HG03159 (cell line): ENCODE data around the gene PARVG.
"Not testable (repeated sequence)": the region's sequence is repeated elsewhere in the genome, so short reads cannot be mapped to it uniquely, and the experiment has no call there.

ENCODE experiments used
- ATAC-seq: cut with Tn5 transposase; IDR thresholded peaks from one replicate; pipeline ENCODE4 v1.9.1; 2021; ENCODE audit warnings: mild to moderate bottlenecking, moderate library complexity; ENCODE audit not compliant: unreplicated experiment

The PARVG gene

GRCh38 chr22:44211946-44212930 is 31.5 kb downstream of the PARVG start:
- no peak for ATAC-seq

GRCh38 chr22:44212936-44213335 is 32.2 kb downstream of the PARVG start:
- no peak for ATAC-seq

- no peak for ATAC-seq
Measured at GRCh38 chr22:44213489-44214043, 32.8 kb downstream of the PARVG start.

DNA sequence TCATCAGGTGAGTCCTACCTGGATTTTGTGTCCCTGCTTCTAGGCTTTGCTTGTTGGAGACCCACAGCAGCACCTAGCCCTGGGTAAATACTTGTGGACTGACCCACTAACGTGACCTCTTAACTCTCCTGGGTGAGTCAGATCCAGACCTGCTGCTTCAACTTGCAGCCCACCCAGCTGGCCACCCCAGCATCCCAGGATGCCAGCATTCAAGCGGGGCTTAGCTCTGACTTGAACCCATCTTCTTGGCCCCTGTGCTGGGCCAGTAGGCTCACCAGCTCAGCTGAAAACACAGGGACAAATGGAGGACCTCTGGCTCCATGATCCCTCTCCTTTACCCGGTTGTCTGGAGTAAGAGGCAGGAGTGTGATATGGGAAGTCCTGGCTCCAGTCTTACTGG is 33.5 kb downstream of the PARVG start:
- no peak for ATAC-seq

- no peak for ATAC-seq
Measured at GRCh38 chr22:44214764-44215163, 34.0 kb downstream of the PARVG start.

GRCh38 chr22:44215287-44215686 is 34.6 kb downstream of the PARVG start:
- no peak for ATAC-seq

GRCh38 chr22:44217346-44217745 is 36.6 kb downstream of the PARVG start:
- ATAC-seq = no peak

- no peak for ATAC-seq
Measured at GRCh38 chr22:44218071-44218470, 37.3 kb downstream of the PARVG start.

- no peak for ATAC-seq
Measured at GRCh38 chr22:44219101-44219870, 38.6 kb downstream of the PARVG start.

GRCh38 chr22:44220727-44221680 is 40.3 kb downstream of the PARVG start:
- ATAC-seq = no peak

GRCh38 chr22:44221710-44222475 is 41.2 kb downstream of the PARVG start:
- ATAC-seq = no peak

DNA sequence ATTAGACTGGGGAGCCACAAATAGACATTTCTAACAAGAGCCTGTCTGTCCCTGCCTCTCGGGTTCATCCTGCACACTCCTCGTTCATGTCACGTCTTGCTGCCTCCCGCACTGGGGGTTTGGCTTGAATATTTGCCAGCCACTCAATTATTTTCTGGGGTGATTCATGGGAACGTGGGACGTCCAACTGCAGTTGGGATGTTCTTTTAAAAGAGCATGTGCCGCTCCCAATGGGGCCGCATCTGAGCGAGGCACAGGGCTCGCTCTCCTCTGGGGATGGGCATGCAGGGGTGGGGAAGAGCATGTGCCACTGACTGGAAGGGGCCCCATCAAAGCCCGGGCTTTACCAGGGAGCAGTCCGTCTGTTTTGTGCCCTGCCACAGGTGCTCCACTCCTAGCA is 43.4 kb downstream of the PARVG start:
- no peak for ATAC-seq

- ATAC-seq = no peak
Measured at GRCh38 chr22:44225091-44225689, 44.5 kb downstream of the PARVG start.

DNA sequence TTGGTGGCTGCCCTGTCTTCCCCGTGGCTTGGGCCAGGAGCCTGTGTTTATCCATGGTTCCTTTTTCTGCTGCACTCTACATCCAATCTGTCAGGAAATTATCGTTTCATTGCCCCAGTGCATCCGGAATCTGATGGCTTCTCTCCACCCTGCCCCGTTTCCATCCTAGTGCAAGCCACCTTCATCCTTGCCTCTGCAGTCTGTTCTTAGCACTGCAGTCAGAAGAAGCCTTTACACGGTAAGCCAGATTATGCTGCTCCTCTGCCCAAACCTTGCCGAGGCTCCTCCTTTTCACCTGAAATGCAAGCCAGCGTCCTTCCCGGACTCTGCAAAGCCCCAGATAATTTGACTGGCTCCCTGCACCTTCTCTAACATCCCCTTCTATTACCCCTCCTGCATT is 45.1 kb downstream of the PARVG start:
- ATAC-seq = no peak

GRCh38 chr22:44229331-44229730 is 48.6 kb downstream of the PARVG start:
- no peak for ATAC-seq

GRCh38 chr22:44229809-44230208 is 49.1 kb downstream of the PARVG start:
- ATAC-seq = no peak

- no peak for ATAC-seq
Measured at GRCh38 chr22:44231233-44231632, 50.5 kb downstream of the PARVG start.

- ATAC-seq = not testable (repeated sequence)
Measured at GRCh38 chr22:44234372-44234771, 53.6 kb downstream of the PARVG start.

DNA sequence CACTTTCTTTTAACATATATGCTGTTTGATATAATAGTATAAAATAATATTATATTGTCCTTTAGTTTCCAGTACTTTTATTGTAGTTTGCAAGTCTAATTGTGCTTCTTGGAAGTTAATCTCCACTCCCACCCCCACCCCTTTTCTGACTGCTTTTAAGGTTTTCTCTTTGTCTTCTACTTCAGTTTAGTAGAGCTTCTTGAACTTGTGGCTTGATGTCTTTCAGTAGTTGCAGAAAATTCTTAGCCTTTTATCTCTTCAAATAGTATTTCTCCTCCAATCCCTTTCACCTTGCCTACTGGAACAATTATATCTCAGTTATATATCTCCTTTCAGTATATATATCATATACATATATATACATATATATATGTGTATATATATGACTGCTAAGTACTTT is 56.6 kb downstream of the PARVG start:
- ATAC-seq = no peak
